ENCODE measurements around the gene VANGL1.

Gene VANGL1

GRCh38 chr1:115705085-115705951, 63.5 kb downstream of the VANGL1 start:
- no peak for DNase-seq (ENCODE audit: low spot score)

- no peak for DNase-seq (ENCODE audit: low spot score)
Observed at GRCh38 chr1:115705963-115706362, 64.2 kb downstream of the VANGL1 start.

- peak; percentile 52 for DNase-seq (ENCODE audit: low spot score)
Observed at GRCh38 chr1:115706587-115707425, 65.0 kb downstream of the VANGL1 start.

- no peak for DNase-seq (ENCODE audit: low spot score)
Observed at GRCh38 chr1:115710859-115711624, 69.3 kb downstream of the VANGL1 start.

GRCh38 chr1:115712911-115713609, 71.3 kb downstream of the VANGL1 start:
- no peak for DNase-seq (ENCODE audit: low spot score)

GRCh38 chr1:115713906-115714305, 72.1 kb downstream of the VANGL1 start:
- DNase-seq (ENCODE audit: low spot score), result no peak

GRCh38 chr1:115714572-115715141, 72.9 kb downstream of the VANGL1 start:
- no peak for DNase-seq (ENCODE audit: low spot score)

- DNase-seq (ENCODE audit: low spot score), result peak; percentile 45
Observed at GRCh38 chr1:115717541-115717940, 75.8 kb downstream of the VANGL1 start.

- DNase-seq (ENCODE audit: low spot score), result no peak
Observed at GRCh38 chr1:115718011-115718754, 76.4 kb downstream of the VANGL1 start.

GRCh38 chr1:115719285-115719684, 77.5 kb downstream of the VANGL1 start:
- no peak for DNase-seq (ENCODE audit: low spot score)

GRCh38 chr1:115722221-115722620, 80.5 kb downstream of the VANGL1 start:
- no peak for DNase-seq (ENCODE audit: low spot score)

- DNase-seq (ENCODE audit: low spot score), result no peak
Observed at GRCh38 chr1:115723756-115724155, 82.0 kb downstream of the VANGL1 start.

- DNase-seq (ENCODE audit: low spot score), result no peak
Observed at GRCh38 chr1:115725600-115725999, 83.8 kb downstream of the VANGL1 start.

GRCh38 chr1:115726161-115726560, 84.4 kb downstream of the VANGL1 start:
- no peak for DNase-seq (ENCODE audit: low spot score)

GRCh38 chr1:115726570-115726969, 84.8 kb downstream of the VANGL1 start:
- no peak for DNase-seq (ENCODE audit: low spot score)

- DNase-seq (ENCODE audit: low spot score), result no peak
Observed at GRCh38 chr1:115727706-115728249, 86.0 kb downstream of the VANGL1 start.

- DNase-seq (ENCODE audit: low spot score), result no peak
Observed at GRCh38 chr1:115728341-115728740, 86.6 kb downstream of the VANGL1 start.

- DNase-seq (ENCODE audit: low spot score), result no peak
Observed at GRCh38 chr1:115729756-115730155, 88.0 kb downstream of the VANGL1 start.

GRCh38 chr1:115732316-115732715, 90.5 kb downstream of the VANGL1 start:
- DNase-seq (ENCODE audit: low spot score), result no peak

- no peak for DNase-seq (ENCODE audit: low spot score)
Observed at GRCh38 chr1:115740811-115741210, 99.0 kb downstream of the VANGL1 start.

Data from D341Med (cell line).